ENCODE data around the gene SYNPO2.

SYNPO2 gene

DNA sequence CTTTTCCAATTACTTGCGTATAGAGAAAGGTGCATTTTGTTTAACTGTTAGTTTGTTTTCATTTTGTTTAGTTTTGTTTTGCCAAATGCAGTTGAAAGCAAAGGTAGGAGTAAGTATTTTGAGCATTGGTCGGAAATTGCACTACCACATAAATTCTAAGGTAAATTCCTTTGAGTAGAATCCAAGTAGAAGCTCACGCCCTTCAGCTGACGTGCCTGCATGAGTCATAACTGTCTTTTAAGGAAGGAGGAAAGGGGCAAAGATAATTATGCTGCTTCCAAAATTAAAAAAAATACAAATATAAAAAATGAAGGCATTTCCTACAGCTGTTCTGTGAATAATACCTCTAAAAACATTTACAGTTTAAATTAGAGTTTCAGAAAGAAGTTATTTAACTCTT, 136.8 kb downstream of the SYNPO2 start:
- Histone ChIP-seq H2BK12ac (ENCODE audit: low read length in 2 of 2) (no peak overlapping the region), H4K8ac (ENCODE audit: low read length) (no peak overlapping the region), H2BK15ac (ENCODE audit: low read depth, poor library complexity, severe bottlenecking) (no peak overlapping the region), H3K18ac (ENCODE audit: low read depth in 1 of 2, low read length in 2 of 2) (no peak overlapping the region), H3K4me3 (ENCODE audit: insufficient read depth in 1 of 2, low read depth in 1 of 2, low read length in 2 of 2) (peak overlapping the region in 1 of 2 experiments; percentile 79), H3K9me3 (ENCODE audit: control insufficient read depth, low read length) (no peaks in the 10 kb centered on the region), H3K36me3 (ENCODE audit: control insufficient read depth in 1 of 2, insufficient read depth in 2 of 2, low read depth in 1 of 2, low read length in 2 of 2) (peaks cover 0 to 8% of the 10 kb centered on the region in 2 experiments), H2AFZ (ENCODE audit: low read depth, low read length) (no peak overlapping the region), H3K27ac (ENCODE audit: low read length, poor library complexity, severe bottlenecking) (peak overlapping the region; percentile 64), H4K91ac (ENCODE audit: low read length) (no peak overlapping the region), H3K4me2 (ENCODE audit: low read length, poor library complexity, severe bottlenecking) (no peak overlapping the region), H3K27me3 (ENCODE audit: control insufficient read depth in 1 of 2, insufficient read depth in 1 of 2, low read length in 2 of 2) (no peaks in the 10 kb centered on the region), H3K9ac (ENCODE audit: low read length) (peak overlapping the region; percentile 93), H3K4ac (ENCODE audit: low read depth in 1 of 2, low read length in 2 of 2) (no peak overlapping the region), H2BK5ac (ENCODE audit: low read depth, low read length, poor library complexity, severe bottlenecking) (no peak overlapping the region), H3K79me1 (replicated peaks; ENCODE audit: low read length, poor library complexity, severe bottlenecking) (no peaks in the 10 kb centered on the region), H3K23ac (ENCODE audit: low read length in 2 of 2) (no peak overlapping the region), H3K4me1 (ENCODE audit: control insufficient read depth, insufficient read depth, low read depth, low read length) (no peaks in the 10 kb centered on the region), H3K14ac (ENCODE audit: low read length in 2 of 2) (no peak overlapping the region), H2AK5ac (ENCODE audit: low read length, severe bottlenecking) (no peak overlapping the region), H2BK120ac (ENCODE audit: low read depth, low read length) (no peak overlapping the region)
- DNase-seq = peak; percentile 65
- 94% methylated on average over 1 of the region's 4 CpGs for WGBS

DNA sequence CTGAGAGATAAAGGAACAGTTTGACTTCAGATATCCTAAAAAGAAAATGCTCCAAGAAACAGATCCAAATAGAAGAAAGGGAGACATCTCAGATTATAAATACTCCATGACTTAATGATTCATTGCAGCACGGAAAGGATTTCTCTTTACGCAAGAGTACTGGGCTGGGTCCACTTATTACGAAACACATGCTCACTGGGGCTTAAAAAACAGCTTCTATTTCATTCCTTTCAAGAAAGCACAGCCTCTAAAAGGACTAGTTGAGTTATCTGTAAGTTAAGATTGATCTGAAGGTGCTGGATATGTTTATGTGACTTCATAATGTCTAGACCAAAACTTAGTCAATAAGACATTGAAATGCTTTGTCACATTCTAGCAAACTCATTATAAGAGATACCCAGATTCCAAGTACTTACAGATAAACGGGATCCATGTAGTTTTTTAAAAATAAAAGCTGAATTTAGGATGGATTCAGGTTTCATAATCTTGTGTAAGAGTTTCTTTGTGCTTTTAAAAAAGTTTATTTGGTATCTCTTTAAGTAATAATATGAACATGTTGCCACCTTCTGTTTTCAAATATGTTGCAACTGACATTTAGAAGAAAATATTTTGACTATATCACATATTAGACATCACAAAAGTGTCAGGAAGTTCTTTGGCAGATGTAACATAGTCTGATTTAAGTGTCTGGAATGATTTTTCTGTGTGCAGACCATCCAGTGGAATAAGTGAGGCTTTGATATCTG, 137.4 kb downstream of the SYNPO2 start:
- H3K14ac ChIP-seq (ENCODE audit: low read length in 2 of 2) = no peak overlapping the region
- H3K27me3 ChIP-seq (ENCODE audit: control insufficient read depth in 1 of 2, insufficient read depth in 1 of 2, low read length in 2 of 2) = no peaks in the 10 kb centered on the region
- no peak overlapping the region for H2BK15ac ChIP-seq (ENCODE audit: low read depth, poor library complexity, severe bottlenecking)
- no peak overlapping the region for H3K4me2 ChIP-seq (ENCODE audit: low read length, poor library complexity, severe bottlenecking)
- DNase-seq = peak; percentile 92
- peak overlapping the region; percentile 64 for H3K27ac ChIP-seq (ENCODE audit: low read length, poor library complexity, severe bottlenecking)
- H4K8ac ChIP-seq (ENCODE audit: low read length) = no peak overlapping the region
- no peak overlapping the region for H3K4ac ChIP-seq (ENCODE audit: low read depth in 1 of 2, low read length in 2 of 2)
- H3K36me3 ChIP-seq (ENCODE audit: control insufficient read depth in 1 of 2, insufficient read depth in 2 of 2, low read depth in 1 of 2, low read length in 2 of 2) = peaks cover 0 to 14% of the 10 kb centered on the region in 2 experiments
- H3K4me3 ChIP-seq (ENCODE audit: insufficient read depth in 1 of 2, low read depth in 1 of 2, low read length in 2 of 2) = peak overlapping the region in 1 of 2 experiments; percentile 79
- no peaks in the 10 kb centered on the region for H3K79me1 ChIP-seq (replicated peaks; ENCODE audit: low read length, poor library complexity, severe bottlenecking)
- H3K23ac ChIP-seq (ENCODE audit: low read length in 2 of 2) = no peak overlapping the region
- no peak overlapping the region for H4K91ac ChIP-seq (ENCODE audit: low read length)
- no peak overlapping the region for H2AK5ac ChIP-seq (ENCODE audit: low read length, severe bottlenecking)
- no peak overlapping the region for H2BK120ac ChIP-seq (ENCODE audit: low read depth, low read length)
- H2BK12ac ChIP-seq (ENCODE audit: low read length in 2 of 2) = no peak overlapping the region
- peak overlapping the region; percentile 93 for H3K9ac ChIP-seq (ENCODE audit: low read length)
- WGBS = 0% methylated on average over 1 of the region's 4 CpGs
- no peak overlapping the region for H2BK5ac ChIP-seq (ENCODE audit: low read depth, low read length, poor library complexity, severe bottlenecking)
- no peak overlapping the region for H3K18ac ChIP-seq (ENCODE audit: low read depth in 1 of 2, low read length in 2 of 2)
- no peaks in the 10 kb centered on the region for H3K4me1 ChIP-seq (ENCODE audit: control insufficient read depth, insufficient read depth, low read depth, low read length)
- no peaks in the 10 kb centered on the region for H3K9me3 ChIP-seq (ENCODE audit: control insufficient read depth, low read length)
- H2AFZ ChIP-seq (ENCODE audit: low read depth, low read length) = no peak overlapping the region

DNA sequence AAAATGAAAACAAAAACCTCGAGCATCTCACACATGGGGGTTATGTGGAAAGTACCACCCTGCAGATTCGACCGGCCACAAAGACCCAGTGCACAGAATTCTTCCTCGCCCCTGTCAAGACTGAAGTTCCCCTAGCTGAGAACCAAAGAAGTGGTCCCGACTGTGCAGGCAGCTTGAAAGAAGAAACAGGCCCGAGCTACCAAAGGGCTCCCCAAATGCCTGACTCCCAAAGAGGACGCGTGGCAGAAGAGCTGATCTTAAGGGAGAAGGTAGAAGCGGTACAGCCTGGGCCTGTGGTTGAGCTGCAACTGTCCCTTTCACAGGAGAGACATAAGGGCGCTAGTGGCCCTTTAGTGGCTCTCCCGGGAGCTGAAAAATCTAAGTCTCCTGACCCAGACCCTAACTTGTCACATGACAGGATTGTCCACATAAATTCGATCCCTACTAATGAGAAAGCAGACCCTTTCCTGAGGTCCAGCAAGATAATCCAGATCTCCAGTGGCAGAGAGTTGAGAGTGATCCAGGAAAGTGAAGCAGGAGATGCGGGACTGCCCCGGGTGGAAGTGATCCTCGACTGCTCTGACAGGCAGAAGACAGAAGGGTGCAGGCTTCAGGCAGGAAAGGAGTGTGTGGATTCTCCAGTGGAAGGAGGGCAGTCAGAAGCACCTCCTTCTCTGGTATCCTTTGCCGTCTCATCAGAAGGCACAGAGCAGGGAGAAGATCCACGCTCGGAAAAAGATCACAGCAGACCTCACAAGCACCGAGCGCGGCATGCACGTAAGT, 138.2 kb downstream of the SYNPO2 start:
- Histone ChIP-seq H3K4me2 (ENCODE audit: low read length, poor library complexity, severe bottlenecking) (no peak overlapping the region), H2BK120ac (ENCODE audit: low read depth, low read length) (no peak overlapping the region), H3K9me3 (ENCODE audit: control insufficient read depth, low read length) (no peaks in the 10 kb centered on the region), H2AK5ac (ENCODE audit: low read length, severe bottlenecking) (no peak overlapping the region), H4K91ac (ENCODE audit: low read length) (peak overlapping the region; percentile 34), H3K14ac (ENCODE audit: low read length in 2 of 2) (no peak overlapping the region), H3K18ac (ENCODE audit: low read depth in 1 of 2, low read length in 2 of 2) (peak overlapping the region; percentile 26 to 79), H3K4me3 (ENCODE audit: insufficient read depth in 1 of 2, low read depth in 1 of 2, low read length in 2 of 2) (peak overlapping the region in 1 of 2 experiments; percentile 79), H3K9ac (ENCODE audit: low read length) (peak overlapping the region; percentile 93), H3K4ac (ENCODE audit: low read depth in 1 of 2, low read length in 2 of 2) (peak overlapping the region in 1 of 2 experiments; percentile 44), H2BK12ac (ENCODE audit: low read length in 2 of 2) (peak overlapping the region; percentile 34 to 98), H3K27me3 (ENCODE audit: control insufficient read depth in 1 of 2, insufficient read depth in 1 of 2, low read length in 2 of 2) (no peaks in the 10 kb centered on the region), H3K23ac (ENCODE audit: low read length in 2 of 2) (no peak overlapping the region), H4K8ac (ENCODE audit: low read length) (peak overlapping the region; percentile 63), H3K27ac (ENCODE audit: low read length, poor library complexity, severe bottlenecking) (no peak overlapping the region), H2BK5ac (ENCODE audit: low read depth, low read length, poor library complexity, severe bottlenecking) (no peak overlapping the region), H2AFZ (ENCODE audit: low read depth, low read length) (peak overlapping the region; percentile 6), H2BK15ac (ENCODE audit: low read depth, poor library complexity, severe bottlenecking) (no peak overlapping the region), H3K36me3 (ENCODE audit: control insufficient read depth in 1 of 2, insufficient read depth in 2 of 2, low read depth in 1 of 2, low read length in 2 of 2) (peaks cover 0 to 22% of the 10 kb centered on the region in 2 experiments), H3K4me1 (ENCODE audit: control insufficient read depth, insufficient read depth, low read depth, low read length) (no peaks in the 10 kb centered on the region), H3K79me1 (replicated peaks; ENCODE audit: low read length, poor library complexity, severe bottlenecking) (no peaks in the 10 kb centered on the region)
- 83% methylated on average over 21 of the region's 22 CpGs for WGBS
- no peak for DNase-seq

DNA sequence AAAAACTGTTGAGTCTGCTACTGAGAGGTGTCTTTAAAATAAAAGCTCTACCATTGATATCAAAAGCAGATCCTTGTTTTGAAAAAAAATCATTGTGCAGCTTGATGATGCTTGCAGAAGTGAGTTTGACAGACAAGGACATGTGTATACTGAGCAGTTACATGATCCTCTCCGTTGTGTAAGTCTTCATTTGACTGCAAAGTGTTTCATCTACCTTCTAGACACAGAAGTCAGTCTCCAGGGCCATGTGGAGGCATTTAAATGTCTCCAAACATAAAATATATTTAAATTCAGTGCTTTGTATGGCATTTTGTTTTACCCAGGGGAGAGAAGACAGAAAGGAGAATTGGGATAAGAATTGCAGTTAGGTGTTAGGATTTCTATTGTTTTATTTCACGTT, 139.2 kb downstream of the SYNPO2 start:
- DNase-seq = no peak
- H3K4me1 ChIP-seq (ENCODE audit: control insufficient read depth, insufficient read depth, low read depth, low read length) = no peaks in the 10 kb centered on the region
- H2BK15ac ChIP-seq (ENCODE audit: low read depth, poor library complexity, severe bottlenecking) = no peak overlapping the region
- no peak overlapping the region for H2AFZ ChIP-seq (ENCODE audit: low read depth, low read length)
- H4K91ac ChIP-seq (ENCODE audit: low read length) = no peak overlapping the region
- WGBS = 76% methylated on average over 1 of the region's 2 CpGs
- no peak overlapping the region for H2BK12ac ChIP-seq (ENCODE audit: low read length in 2 of 2)
- H3K27me3 ChIP-seq (ENCODE audit: control insufficient read depth in 1 of 2, insufficient read depth in 1 of 2, low read length in 2 of 2) = no peaks in the 10 kb centered on the region
- no peak overlapping the region for H3K4ac ChIP-seq (ENCODE audit: low read depth in 1 of 2, low read length in 2 of 2)
- H3K27ac ChIP-seq (ENCODE audit: low read length, poor library complexity, severe bottlenecking) = no peak overlapping the region
- no peak overlapping the region for H4K8ac ChIP-seq (ENCODE audit: low read length)
- no peak overlapping the region for H2BK5ac ChIP-seq (ENCODE audit: low read depth, low read length, poor library complexity, severe bottlenecking)
- no peak overlapping the region for H3K4me2 ChIP-seq (ENCODE audit: low read length, poor library complexity, severe bottlenecking)
- H3K79me1 ChIP-seq (replicated peaks; ENCODE audit: low read length, poor library complexity, severe bottlenecking) = no peaks in the 10 kb centered on the region
- no peak overlapping the region for H2AK5ac ChIP-seq (ENCODE audit: low read length, severe bottlenecking)
- H3K23ac ChIP-seq (ENCODE audit: low read length in 2 of 2) = no peak overlapping the region
- no peak overlapping the region for H3K18ac ChIP-seq (ENCODE audit: low read depth in 1 of 2, low read length in 2 of 2)
- H3K9ac ChIP-seq (ENCODE audit: low read length) = peak overlapping the region; percentile 93
- H3K9me3 ChIP-seq (ENCODE audit: control insufficient read depth, low read length) = no peaks in the 10 kb centered on the region
- H3K14ac ChIP-seq (ENCODE audit: low read length in 2 of 2) = no peak overlapping the region
- no peak overlapping the region for H2BK120ac ChIP-seq (ENCODE audit: low read depth, low read length)
- H3K36me3 ChIP-seq (ENCODE audit: control insufficient read depth in 1 of 2, insufficient read depth in 2 of 2, low read depth in 1 of 2, low read length in 2 of 2) = peaks cover 0 to 29% of the 10 kb centered on the region in 2 experiments
- peak overlapping the region in 1 of 2 experiments; percentile 79 for H3K4me3 ChIP-seq (ENCODE audit: insufficient read depth in 1 of 2, low read depth in 1 of 2, low read length in 2 of 2)

Measured in mesenchymal stem cell (in vitro differentiated cells and primary cell).